GM18505 (cell line): ENCODE measurements around the gene CYP2C19.
"Not testable (repeated sequence)": the region's sequence is repeated elsewhere in the genome, so short reads cannot be mapped to it uniquely, and the experiment has no call there.

Source experiments
- ATAC-seq: cut with Tn5 transposase; IDR thresholded peaks from one replicate; pipeline ENCODE4 v1.9.1; 2021; ENCODE audit not compliant: unreplicated experiment
- POLR2A ChIP-seq: IDR thresholded peaks from 4 replicates; pipeline ENCODE4 v1.6.1; 2011; ENCODE audit warnings: borderline replicate concordance; ENCODE audit not compliant: insufficient read depth, insufficient read length; ENCODE audit errors: extremely low read depth

CYP2C19 gene

GRCh38 chr10:94762393-94762792, at the start of gene CYP2C19:
CYP2C19 (plus strand) TSS chr10:94762681; CDS start chr10:94762706, 25 bp downstream.
- ATAC-seq = no peak
- no peak for TF ChIP-seq POLR2A

- ATAC-seq = no peak
- TF ChIP-seq POLR2A = no peak
Measured at GRCh38 chr10:94725871-94726270, 36.6 kb upstream of the CYP2C19 start.

- ATAC-seq = no peak
Measured at GRCh38 chr10:94735197-94735596, 27.3 kb upstream of the CYP2C19 start.

GRCh38 chr10:94738588-94738987, 23.9 kb upstream of the CYP2C19 start:
- ATAC-seq = no peak
- no peak for TF ChIP-seq POLR2A

More at GRCh38 chr10:94735197-94735596, 27.3 kb upstream of the CYP2C19 start:
- TF ChIP-seq POLR2A = no peak

GRCh38 chr10:94747137-94747536, 15.3 kb upstream of the CYP2C19 start:
- TF ChIP-seq POLR2A = no peak
- no peak for ATAC-seq

GRCh38 chr10:94747838-94748237, 14.6 kb upstream of the CYP2C19 start:
- no peak for ATAC-seq
- no peak for TF ChIP-seq POLR2A

- ATAC-seq = no peak
- TF ChIP-seq POLR2A = no peak
Measured at GRCh38 chr10:94757916-94758315, 4.6 kb upstream of the CYP2C19 start.

GRCh38 chr10:94760586-94761178, 1.8 kb upstream of the CYP2C19 start:
- no peak for ATAC-seq
- TF ChIP-seq POLR2A = no peak

GRCh38 chr10:94775425-94775824, 12.9 kb downstream of the CYP2C19 start:
- not testable (repeated sequence) for ATAC-seq

- no peak for TF ChIP-seq POLR2A
- ATAC-seq = no peak
Measured at GRCh38 chr10:94777886-94778458, 15.5 kb downstream of the CYP2C19 start.

GRCh38 chr10:94780844-94781243, 18.4 kb downstream of the CYP2C19 start:
- ATAC-seq = no peak
- no peak for TF ChIP-seq POLR2A

- no peak for TF ChIP-seq POLR2A
- ATAC-seq = no peak
Measured at GRCh38 chr10:94784256-94784655, 21.8 kb downstream of the CYP2C19 start.

GRCh38 chr10:94785211-94785610, 22.7 kb downstream of the CYP2C19 start:
- no peak for TF ChIP-seq POLR2A
- ATAC-seq = no peak

GRCh38 chr10:94800551-94800950, 38.1 kb downstream of the CYP2C19 start:
- not testable (repeated sequence) for ATAC-seq

GRCh38 chr10:94803307-94803706, 40.8 kb downstream of the CYP2C19 start:
- ATAC-seq = no peak
- no peak for TF ChIP-seq POLR2A

- not testable (repeated sequence) for ATAC-seq
Measured at GRCh38 chr10:94830025-94830424, 67.5 kb downstream of the CYP2C19 start.

GRCh38 chr10:94846204-94846603, 83.7 kb downstream of the CYP2C19 start:
- TF ChIP-seq POLR2A = no peak
- ATAC-seq = no peak
